NCI-H2107 treated with DMSO at 0.1 percent for 48 hours (cell line): Measurements from ENCODE around the gene ANKRD9.
"Not testable (repeated sequence)": the region's sequence is repeated elsewhere in the genome, so short reads cannot be mapped to it uniquely, and the experiment has no call there.

Experiments
- DNase-seq: peaks from one replicate; lab custom pipeline; 2025; ENCODE audit not compliant: unreplicated experiment; lab: John Stamatoyannopoulos, UW

ANKRD9 gene

GRCh38 chr14:102509746-102510615 lies at the start of gene ANKRD9:
Gene ANKRD9 (minus strand): TSS chr14:102509776. CDS start chr14:102507889, 1,887 bp downstream.
- peak; percentile 91 for DNase-seq

GRCh38 chr14:102558556-102558955 lies 49.0 kb upstream of the ANKRD9 start:
- no peak for DNase-seq

GRCh38 chr14:102557434-102558226 lies 48.1 kb upstream of the ANKRD9 start:
- DNase-seq, result no peak

- DNase-seq, result no peak
Measured at GRCh38 chr14:102556098-102556677, 46.6 kb upstream of the ANKRD9 start.

- DNase-seq, result no peak
Measured at GRCh38 chr14:102554821-102555819, 45.5 kb upstream of the ANKRD9 start.

- DNase-seq, result no peak
Measured at GRCh38 chr14:102551995-102552705, 42.6 kb upstream of the ANKRD9 start.

GRCh38 chr14:102550927-102551401 lies 41.4 kb upstream of the ANKRD9 start:
- not testable (repeated sequence) for DNase-seq

GRCh38 chr14:102548616-102549240 lies 39.2 kb upstream of the ANKRD9 start:
- DNase-seq, result no peak

- DNase-seq, result no peak
Measured at GRCh38 chr14:102545461-102546265, 36.1 kb upstream of the ANKRD9 start.

GRCh38 chr14:102544747-102545460 lies 35.3 kb upstream of the ANKRD9 start:
- DNase-seq, result no peak

GRCh38 chr14:102544046-102544746 lies 34.6 kb upstream of the ANKRD9 start:
- DNase-seq, result no peak

GRCh38 chr14:102541771-102542170 lies 32.2 kb upstream of the ANKRD9 start:
- DNase-seq, result no peak

GRCh38 chr14:102541029-102541491 lies 31.5 kb upstream of the ANKRD9 start:
- DNase-seq, result not testable (repeated sequence)

- peak; percentile 97 for DNase-seq
Measured at GRCh38 chr14:102540315-102541028, 30.9 kb upstream of the ANKRD9 start.

GRCh38 chr14:102539544-102540314 lies 30.2 kb upstream of the ANKRD9 start:
- peak; percentile 95 for DNase-seq
